PC-9 (cell line): ENCODE measurements around the gene SEL1L3.

Experiments
- CTCF ChIP-seq: fragments of 200-600 bp; sonication (generic); conservative IDR thresholded peaks from 2 replicates; pipeline ENCODE4 v1.6.1; 2017; ENCODE audit warnings: mixed run types, antibody characterized with exemption, mild to moderate bottlenecking, moderate library complexity
- EZH2 ChIP-seq: fragments of 200-600 bp; sonication (generic); IDR thresholded peaks from 2 replicates; pipeline ENCODE4 v1.8.0; 2017; ENCODE audit warnings: antibody characterized with exemption, low read depth

DNA sequence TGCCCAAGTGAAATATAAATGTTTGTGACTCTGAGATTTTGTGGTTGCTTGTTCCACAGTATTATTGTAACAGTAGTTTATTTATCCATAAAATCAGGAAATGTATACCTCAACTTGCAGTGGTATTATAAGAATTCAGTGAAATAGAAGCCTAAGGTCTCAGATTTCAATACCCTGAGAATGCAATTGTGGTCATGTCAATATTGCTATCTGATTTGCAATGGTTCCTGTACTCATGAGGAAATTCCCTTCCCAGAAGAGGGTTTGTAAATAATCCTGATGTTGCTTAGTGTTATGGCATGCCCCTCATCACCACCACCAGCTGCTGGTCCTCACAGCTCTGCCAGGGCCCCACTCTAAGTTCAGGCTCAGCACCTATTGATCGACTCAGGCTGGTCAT, 139.4 kb downstream of the SEL1L3 start:
- no peak for TF ChIP-seq CTCF
- TF ChIP-seq EZH2: no peak
